GM12878 (cell line): ENCODE measurements around the gene URB1.

Experiments
- CHD1 ChIP-seq: IDR thresholded peaks from 2 replicates; pipeline ENCODE4 v1.6.1; 2012; ENCODE audit warnings: low read depth, low read length, improper control_type of control experiment
- CTCF ChIP-seq, 3 experiments: IDR thresholded peaks in 2 of 3; conservative IDR thresholded peaks in 1 of 3; 2 replicates each; pipeline ENCODE4 v1.5.1; 2011; ENCODE audit warnings: low read depth in 3 of 3, low read length in 3 of 3, mild to moderate bottlenecking in 3 of 3, control low read depth in 2 of 3, moderate library complexity in 2 of 3, inconsistent platforms in 1 of 3, mixed read lengths in 1 of 3; ENCODE audit not compliant: control insufficient read depth in 2 of 3, insufficient read depth in 1 of 3; ENCODE audit errors: extremely low read depth in 1 of 3
- FOS ChIP-seq: IDR thresholded peaks from 3 replicates; pipeline ENCODE4 v1.6.1; 2011; ENCODE audit warnings: borderline replicate concordance; ENCODE audit not compliant: insufficient read length; ENCODE audit errors: extremely low read depth
- KAT2A ChIP-seq: conservative IDR thresholded peaks from 2 replicates; pipeline ENCODE4 v1.6.1; 2011; ENCODE audit warnings: low read depth, low read length; ENCODE audit not compliant: control insufficient read depth
- NFIC ChIP-seq: IDR thresholded peaks from 2 replicates; pipeline ENCODE4 v1.6.1; 2012; ENCODE audit warnings: low read depth, mild to moderate bottlenecking, inconsistent platforms, low read length, moderate library complexity
- SIN3A ChIP-seq: IDR thresholded peaks from 2 replicates; pipeline ENCODE4 v1.6.1; 2012; ENCODE audit warnings: low read depth, low read length, improper control_type of control experiment
- SRF ChIP-seq, 2 experiments: IDR thresholded peaks; 2 replicates each; pipeline ENCODE4 v1.6.1; 2011; ENCODE audit warnings: low read depth in 2 of 2, low read length in 2 of 2, mild to moderate bottlenecking in 1 of 2, moderate library complexity in 1 of 2
- USF2 ChIP-seq: IDR thresholded peaks from 2 replicates; pipeline ENCODE4 v1.6.1; 2011; ENCODE audit warnings: low read depth, low read length, improper control_type of control experiment, borderline replicate concordance

DNA sequence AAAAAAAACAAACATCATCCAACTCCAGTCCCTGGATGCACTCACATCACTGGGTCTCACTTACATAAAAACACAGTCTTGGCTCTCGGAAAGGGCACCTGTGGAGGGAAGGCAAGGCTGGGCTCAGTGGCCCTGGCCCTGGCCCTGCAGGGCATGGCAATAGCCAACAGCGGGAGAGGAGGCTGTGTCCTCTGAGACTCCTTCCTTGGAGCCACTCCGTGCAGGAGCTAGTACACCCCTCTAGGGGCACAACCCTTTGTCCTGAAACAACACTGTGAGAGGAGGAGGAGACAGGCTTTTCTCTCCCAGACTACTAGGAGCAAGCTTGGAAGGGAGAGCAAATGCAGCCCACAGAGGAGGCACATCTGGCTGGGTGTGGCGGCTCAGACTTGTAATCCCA lies 28.0 kb downstream of the URB1 start:
- TF ChIP-seq CTCF (IDR thresholded peaks at IDR 0.05 in 2 of 3, conservative IDR thresholded peaks at IDR 0.05 in 1 of 3; ENCODE audit: control insufficient read depth in 2 of 3, extremely low read depth in 1 of 3, insufficient read depth in 1 of 3, low read depth in 3 of 3, low read length in 3 of 3): no peak
- no peak for TF ChIP-seq CHD1
- TF ChIP-seq NFIC: no peak
- TF ChIP-seq USF2: no peak
- no peak for TF ChIP-seq SRF (IDR thresholded peaks at IDR 0.05; ENCODE audit: low read depth in 2 of 2, low read length in 2 of 2)
- no peak for TF ChIP-seq SIN3A
- TF ChIP-seq KAT2A: no peak
- TF ChIP-seq FOS: no peak
